Activated T-helper 1 cell treated with Interleukin-2 at 50 U/mL for 16 hours (primary cell): ENCODE results near the gene DICER1.
A peak's percentile ranks its signal among the peaks of the same experiment; 100 is the strongest.
"Not testable (repeated sequence)": the region's sequence is repeated elsewhere in the genome, so short reads cannot be mapped to it uniquely, and the experiment has no call there.

ENCODE experiments used
- DNase-seq: peaks from one replicate; pipeline ENCODE4 v3.0.0-alpha.2; 2020; ENCODE audit warnings: low read depth

The DICER1 gene

DNA sequence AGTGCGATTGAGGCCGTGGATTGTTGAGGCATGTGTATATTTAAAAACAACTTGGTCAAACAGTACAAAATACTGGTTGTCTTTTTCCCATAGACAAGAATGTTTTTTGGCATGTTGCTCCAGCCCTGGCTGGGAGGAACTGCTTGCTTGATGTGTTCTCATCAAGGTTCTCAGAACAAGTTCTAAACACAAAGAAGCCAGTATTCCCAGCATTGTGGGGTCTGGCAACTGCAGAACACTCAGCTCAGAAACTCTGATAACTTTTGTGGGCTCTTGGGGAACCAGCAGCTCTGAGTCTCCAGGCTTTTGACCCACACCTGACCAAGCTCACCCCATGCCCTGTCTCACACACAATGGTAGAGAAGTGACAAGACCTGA is 27.1 kb upstream of the DICER1 start:
- no peak for DNase-seq

DNA sequence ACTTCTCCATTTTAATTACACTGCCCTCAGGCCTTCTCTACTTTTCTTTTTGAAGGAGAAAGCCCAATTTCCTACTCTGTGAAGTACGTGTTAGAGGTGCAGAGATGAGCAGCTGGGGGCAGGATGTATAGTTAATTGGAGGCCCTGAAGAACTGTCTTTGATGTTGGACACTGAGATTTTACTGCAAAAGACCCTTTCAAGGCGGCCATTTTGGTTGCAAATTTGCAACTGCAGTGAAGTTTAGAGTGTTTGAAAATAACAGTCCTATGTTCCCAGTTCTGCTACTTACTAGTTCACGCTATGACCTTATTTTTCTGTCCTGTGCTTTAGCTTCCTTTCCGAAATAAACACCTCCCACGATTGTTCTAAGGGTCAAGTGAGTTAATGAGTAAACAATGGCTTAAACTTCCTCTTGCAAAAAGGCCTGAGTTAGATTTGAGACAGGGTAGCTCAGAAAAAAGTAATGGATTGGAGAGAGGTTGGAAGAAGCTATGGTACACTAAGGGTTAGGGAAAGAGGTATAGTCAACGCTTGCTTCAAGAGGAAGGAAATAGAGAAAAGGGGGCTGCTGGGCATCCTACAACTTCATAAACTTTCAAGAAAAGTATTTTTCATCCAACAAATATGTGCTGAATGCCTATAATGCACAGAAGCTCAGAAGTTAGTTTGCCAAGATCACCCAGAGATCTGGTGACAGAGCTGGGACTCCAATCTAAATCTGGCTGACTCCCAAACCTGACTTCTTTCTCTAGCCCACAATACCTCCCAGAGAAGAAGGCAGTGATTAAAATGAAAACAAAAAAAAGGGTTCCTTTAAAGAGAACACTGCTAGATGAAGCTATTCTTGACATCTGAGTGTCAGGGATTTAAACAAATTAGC is 26.4 kb upstream of the DICER1 start:
- no peak for DNase-seq

DNA sequence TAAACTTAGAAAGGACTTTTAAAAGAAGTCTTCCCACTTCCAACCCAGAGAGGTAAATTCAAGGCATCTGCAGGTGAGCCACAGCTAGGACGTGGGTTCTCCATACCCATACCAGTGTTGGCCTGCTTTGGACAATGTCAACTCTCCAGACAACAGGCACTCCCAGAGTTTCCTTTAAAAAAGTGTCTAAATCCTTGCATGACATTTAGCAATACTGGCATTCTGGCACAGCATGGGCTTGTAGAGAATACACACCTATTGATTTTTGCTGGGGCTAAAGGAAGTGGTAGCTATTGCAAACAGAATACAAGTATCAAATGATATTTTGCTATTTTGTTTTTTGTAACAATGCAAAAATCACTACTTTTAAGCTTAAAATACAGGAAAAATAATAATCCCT is 25.8 kb upstream of the DICER1 start:
- no peak for DNase-seq

DNA sequence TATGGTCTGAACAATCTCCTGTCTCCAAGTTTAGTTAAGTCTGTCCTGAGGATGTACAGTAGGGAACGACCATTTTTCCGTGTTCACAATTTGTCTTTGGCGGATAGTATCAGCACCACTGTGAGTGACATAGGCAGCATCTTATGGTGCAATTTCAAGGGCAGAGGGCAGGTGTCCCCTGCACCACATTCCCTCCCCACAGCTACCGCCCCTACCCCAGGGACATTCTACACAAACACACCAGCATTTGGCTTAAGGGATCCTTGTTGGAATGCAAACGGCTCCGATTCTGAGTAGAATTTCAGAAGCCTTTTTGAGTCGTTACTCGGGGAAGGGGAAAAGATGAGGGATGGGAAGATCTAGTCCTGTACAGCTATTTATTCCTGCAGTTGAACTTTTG is 25.1 kb upstream of the DICER1 start:
- DNase-seq: no peak

DNA sequence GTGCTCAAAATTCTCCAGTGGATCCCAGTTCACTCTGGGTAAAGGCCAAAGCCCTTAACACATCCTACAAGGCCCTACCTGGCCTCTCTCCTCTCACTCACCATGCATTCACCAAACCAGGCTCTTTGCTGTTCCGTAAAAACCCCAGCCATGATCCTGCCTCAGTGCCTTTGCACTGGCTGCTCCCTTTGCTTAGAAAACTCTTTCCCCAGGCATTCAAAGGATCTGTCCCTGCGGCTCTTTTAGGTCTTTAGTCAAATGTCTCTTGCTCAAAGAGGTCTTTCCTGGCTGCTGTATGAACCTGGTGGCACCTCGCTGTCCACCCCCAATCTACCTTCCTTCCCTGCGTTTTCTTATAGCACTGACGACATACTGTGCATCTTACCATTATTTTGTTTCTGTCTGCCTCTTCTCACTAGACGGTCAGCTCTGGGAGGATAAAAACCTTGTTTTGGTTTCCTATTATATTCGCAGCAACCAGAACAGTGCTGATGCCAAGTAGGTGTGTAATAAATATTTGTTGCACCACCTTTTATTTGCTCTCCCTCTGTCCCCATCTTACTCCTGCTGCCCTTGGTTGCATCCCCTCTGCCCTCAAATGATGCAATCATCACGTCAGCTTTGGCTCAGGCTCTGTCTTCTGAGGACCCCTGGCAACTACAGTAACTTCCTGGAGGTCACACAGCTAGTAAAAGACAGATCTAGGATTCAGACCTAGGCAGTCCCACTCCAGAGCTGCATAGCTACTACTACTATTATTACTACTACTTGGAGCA is 23.8 kb upstream of the DICER1 start:
- no peak for DNase-seq

DNA sequence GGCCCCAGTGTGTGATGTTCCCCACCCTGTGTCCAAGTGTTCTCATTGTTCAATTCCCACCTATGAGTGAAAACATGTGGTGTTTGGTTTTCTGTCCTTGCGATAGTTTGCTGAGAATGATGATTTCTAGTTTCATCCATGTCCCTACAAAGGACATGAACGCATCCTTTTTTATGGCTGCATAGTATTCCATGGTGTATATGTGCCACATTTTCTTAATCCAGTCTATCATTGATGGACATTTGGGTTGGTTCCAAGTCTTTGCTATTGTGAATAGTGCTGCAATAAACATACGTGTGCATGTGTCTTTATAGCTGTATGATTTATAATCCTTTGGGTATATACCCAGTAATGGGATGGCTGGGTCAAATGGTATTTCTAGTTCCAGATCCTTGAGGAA is 18.3 kb upstream of the DICER1 start:
- DNase-seq: not testable (repeated sequence)

DNA sequence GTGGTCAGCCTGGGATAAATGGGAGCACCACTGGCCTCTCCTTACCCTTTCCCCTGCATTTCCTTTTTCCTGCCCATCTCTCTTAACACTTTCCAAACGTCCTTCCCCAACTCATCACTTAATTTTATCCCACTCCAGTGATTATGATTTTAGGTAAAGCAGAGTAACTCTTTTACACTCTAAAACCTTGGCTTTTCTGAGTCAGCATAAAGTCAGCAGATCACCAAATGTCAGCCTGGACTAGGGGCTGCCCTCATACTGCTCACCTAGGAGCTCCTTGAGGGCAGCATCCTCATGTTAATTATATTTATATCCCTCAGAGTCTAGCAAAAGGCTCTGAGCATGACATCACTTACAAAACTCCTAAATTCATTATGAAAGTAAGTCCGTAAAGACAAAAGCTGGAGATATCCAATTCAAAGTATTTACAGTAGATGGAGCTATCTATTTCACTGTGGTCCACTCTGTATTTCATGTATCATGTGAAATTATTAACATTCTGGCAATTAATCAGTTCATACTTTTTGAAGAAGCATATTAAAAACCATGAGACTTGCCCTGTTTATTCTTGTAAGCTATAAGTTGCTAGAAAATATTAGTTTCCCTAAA is 17.0 kb upstream of the DICER1 start:
- no peak for DNase-seq

DNA sequence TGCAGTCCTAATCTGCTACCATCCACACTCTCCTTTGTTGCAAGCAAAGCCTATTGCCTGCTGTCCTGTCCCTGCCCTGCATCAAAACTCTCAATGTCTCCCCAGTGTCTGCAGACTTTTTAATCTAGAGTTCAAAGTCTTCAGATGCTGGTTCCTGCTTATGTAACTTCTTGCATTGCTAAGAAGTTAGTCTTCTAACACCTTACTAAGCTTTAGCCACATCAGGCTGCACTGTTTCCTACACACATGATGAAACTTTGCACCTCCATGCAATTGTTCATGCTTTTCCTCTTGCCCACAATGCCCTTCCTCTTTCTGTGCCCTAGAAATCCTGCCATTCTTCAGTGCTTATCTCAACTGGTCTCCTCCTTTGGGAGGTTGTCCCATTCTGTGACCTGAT is 16.2 kb upstream of the DICER1 start:
- no peak for DNase-seq

DNA sequence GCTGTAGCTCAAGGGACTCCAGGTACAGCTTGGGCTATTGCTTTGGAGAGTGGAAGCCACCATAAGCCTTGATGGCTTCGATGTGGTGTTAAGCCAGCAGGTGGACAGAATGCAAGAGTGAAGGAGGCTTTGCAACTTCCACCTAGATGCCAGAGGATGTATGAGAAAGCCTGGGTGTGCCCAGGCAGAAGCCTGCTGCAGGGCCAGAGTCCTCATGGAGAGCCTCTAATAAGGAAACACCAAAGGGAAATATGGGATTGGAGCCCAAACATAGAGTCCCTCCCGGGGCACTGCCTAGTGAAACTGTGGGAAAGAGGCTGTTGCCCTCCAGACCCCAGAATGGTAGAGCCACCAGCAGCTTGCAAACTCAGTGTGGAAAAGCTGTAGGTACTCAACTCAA is 9.8 kb upstream of the DICER1 start:
- DNase-seq: no peak

DNA sequence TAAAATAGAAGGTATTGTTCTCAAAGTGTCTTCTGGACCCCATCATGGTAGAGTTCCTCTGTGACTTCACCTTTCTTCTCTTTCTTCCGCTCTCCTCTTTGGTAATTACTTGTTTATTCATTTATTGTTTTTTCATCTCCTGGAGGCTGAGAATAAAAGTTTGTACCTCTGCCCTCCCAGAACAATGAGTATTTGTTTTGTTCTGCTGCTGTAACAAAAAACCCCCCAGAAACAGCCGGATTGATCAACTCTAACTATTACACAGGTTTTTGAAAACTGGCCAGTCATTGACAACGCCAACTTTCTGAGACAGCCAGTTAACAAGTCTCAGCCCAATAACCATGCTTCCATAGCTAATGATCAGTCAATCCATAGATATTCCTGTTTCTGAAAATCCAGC is 8.2 kb upstream of the DICER1 start:
- DNase-seq: no peak

DNA sequence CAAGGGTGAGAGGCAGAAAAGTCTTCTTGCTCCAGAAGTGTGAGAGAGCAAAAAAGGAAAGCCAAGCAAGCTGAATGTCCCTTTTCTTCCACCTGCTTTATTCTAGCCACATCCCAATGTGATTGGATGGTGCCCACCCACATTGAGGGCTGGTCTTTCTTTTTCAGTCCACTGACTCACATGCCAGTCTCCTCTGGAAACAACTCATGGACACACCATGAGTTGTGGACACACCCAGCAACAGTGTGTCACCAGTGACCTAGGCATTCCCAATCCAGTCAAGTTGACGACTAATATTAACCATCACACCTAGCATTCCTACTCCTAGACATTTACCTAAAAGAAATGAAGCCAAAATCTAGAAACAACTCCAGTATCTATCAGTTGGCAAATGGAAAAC is 7.2 kb upstream of the DICER1 start:
- no peak for DNase-seq

DNA sequence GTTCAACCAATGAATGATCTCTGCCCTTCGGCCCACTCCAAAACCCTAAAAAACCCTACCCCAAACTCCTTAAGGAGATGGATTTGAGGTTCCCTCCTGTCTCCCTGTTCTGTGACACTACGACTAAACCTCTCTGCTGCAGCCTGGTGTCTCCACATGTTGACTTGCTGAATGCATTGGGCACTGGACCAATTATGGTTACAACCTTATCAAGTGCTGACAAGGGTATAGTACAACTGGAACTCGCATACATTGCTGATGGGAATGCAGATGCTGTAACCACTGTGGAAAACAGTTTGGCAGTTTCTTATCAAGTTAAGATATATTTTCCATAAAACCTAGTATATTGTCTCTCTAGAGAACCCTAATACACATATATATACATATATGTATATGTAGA is 6.3 kb upstream of the DICER1 start:
- DNase-seq: no peak

DNA sequence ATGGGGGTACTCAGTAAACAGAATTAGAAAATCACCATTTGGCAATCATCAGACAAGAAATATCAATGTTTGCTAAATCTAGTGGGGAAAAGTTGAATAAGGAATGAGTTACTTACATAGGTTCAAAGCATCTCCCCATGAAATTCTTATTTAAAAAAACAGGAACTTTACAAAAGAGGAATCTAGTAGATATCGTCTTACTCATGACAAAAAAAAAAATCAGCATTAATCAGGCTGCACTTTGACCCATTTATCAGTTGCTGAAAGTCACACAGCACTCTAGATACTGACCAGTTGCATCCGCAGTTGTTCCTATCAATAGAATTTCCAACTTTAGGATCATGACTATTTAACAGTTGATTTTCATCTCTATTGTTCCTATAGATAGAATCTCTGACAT is 5.8 kb upstream of the DICER1 start:
- DNase-seq: no peak

DNA sequence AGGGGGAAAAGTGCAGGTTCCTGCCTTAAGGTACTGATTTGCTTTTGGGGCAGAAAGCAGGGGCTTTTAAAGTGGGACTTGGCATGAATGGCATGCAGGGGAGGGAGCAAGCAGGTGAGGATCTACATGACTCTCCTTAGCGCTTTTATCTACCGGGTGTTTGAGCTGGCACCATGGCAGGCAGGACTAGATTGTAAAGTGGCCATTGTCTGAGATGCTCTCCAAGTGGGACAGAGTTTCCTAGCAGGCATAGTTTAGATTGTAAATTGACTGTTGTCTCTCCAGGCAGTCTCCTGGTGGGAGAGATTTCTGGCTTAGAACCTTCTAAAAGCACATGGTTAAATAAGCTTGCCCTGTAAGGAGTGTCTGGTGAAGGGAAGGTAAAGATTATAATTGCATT is 5.3 kb upstream of the DICER1 start:
- DNase-seq: no peak

DNA sequence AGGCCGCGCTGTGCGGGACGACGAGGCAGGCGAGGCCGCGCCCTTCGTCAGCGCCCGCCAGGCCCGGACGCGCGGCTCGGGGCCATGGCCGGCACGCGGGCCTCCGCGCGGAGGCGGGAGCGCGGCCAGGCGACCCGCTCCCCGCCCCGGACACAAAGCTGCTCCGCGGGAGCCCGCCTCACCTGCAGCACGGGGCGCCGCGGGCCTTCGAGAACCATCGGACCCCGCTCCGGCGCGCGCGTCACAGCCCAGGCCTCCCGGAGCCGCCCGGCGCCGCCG is 342 bp downstream of the DICER1 start:
- DNase-seq: no peak

DNA sequence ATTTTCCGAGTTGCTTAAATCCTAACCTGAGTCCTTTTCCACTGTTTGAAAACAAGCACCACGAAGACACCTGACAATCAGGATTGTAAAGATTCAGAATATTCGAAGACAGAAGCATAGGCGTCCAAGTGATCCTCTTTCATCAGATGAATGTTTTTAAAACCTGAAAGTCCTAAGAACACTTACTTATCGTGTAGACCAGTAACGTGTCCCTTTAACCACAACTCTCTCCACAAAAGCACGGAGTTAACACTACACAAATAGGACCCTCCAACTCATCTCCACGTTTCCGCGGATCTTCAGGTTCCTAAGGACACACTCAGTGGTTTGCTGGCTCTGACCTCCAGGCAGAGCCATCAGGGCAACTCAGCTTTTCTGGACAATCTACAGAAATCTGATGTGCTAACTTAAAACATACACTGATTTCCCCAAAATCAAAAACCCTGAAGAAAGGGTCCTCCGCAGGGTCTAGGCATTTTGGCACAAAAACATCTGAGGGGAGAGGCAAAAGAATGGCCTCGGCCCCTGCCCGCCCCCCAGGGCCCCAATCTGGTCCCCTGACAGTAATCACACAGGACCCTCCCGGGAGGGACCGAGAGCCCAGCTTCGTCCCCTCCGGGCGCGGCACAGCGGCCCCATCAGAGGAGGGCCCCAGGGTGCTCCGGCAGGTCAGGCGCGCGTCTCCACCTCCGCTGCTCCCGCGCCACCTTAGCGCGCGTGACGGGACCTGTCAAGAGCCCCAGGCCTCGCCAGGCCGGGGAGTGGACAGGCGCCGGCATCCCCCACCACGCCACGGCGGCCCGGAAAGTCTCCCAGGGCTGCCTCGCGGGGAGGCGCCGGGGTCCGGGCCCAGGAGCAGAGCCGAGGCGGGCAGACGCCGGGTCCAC is 925 bp downstream of the DICER1 start:
- DNase-seq: peak; percentile 22

DNA sequence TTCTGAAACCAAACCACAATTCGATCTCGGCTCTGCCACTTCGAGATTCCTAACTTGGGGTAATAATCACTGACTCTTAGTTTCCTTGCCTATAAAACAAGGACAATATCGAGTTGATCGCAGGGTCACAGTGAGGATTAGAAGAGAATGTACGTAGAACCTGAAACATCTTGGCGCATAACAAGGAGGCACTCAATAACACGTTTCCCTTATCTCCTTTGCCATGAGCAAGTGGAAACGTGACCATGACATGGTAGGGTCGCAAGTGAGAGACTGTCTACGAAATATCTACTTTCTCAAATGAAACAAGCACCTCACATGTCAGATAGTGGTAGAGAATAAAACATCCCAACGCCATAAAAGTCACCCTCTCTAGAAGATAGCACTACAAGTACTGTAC is 2.3 kb downstream of the DICER1 start:
- no peak for DNase-seq

DNA sequence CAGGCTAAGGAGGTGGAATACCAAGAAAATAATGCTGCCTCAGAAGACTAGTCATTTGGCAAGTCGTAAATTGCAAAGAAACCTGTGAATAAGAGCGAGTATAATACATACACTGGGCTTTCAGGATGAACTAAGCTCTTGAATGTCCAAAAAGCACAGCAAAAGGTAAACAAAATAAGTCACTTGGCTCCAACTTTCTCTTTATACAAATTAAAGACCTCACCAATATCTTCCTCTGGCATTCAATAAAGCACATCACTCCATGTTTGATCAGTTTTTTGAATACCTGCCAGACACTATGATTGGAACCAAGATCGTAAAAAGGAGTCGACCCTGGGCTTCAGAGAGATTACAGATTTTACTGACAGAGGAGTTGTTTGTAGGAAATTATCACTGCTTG is 3.5 kb downstream of the DICER1 start:
- no peak for DNase-seq

DNA sequence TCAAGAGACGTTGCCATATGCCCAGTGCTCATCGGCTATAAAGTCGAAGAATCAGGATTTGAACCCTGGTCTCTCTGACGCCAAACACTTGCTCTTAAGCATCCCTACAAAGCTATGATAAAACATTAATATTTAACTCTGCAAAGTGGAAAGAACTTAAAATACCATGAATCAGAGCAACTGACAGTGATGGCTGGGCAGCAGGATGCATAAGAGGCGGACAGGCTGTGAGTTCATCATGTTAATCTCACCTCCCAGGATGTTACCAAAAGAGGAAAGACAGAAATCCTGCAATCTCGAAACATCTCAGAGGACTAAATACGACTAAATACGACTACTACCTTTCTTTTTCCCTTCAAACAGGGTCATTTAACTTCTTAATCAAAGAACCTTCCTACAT is 5.8 kb downstream of the DICER1 start:
- DNase-seq: no peak

DNA sequence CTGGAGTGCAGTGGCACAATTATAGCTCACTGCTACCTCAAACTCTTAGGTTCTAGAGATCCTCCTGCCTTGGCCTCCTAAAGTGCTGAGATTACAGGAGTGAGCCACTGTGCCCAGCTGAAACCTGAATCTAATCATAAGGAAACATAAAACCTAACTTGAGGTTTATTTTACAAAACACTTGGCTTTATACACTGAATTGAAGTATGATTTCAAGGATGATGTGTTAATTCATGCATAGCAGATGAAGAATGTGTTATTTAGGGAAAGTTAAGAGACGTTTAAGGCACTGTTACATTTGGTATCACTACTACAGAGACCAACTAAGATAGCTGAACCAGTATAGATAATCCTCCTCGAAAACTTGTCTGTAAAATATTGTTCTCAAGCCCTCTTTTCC is 6.4 kb downstream of the DICER1 start:
- no peak for DNase-seq

DNA sequence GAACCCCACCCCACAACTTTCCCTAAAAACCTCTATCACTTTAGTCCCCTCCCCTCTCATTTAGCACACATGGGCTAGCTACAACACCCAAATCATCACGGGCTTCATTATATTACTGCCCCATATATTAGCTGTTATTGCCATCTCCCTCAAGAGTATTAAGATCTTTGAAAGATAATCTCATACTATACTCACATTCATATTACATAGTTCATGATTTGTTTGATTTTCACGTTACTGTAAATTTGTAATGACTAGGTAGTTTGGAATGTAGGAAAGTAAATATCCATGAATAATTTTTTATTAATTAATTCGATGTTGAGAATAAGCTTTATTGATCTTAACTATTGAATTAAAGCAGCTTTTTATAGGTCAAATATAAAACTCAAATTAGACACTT is 7.9 kb downstream of the DICER1 start:
- DNase-seq: no peak

DNA sequence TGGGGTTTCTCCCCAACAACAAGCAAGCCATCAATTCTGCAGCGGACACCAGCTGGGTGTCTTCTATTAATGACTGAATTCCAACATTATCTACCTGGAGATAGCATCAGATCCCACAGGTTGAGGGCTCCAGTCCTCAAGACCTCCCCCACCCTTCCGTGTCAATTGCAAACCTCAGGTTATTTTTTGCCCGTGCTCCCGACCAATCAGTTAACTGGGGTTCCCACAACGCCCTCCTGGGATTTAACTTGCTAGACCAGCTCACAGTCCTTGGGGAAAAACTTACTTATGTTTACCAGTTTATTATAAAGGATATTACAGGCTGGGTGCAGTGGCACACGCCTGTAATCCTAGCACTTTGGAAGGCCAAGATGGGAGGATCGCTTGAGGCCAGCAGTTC is 9.7 kb downstream of the DICER1 start:
- no peak for DNase-seq
